Endodermal cell (in vitro differentiated cells): ENCODE results near the gene EXOC6. TPM values are rescaled to one million over a fixed set of nuclear protein-coding genes. Genes with fewer than 3 reads are reported as not detected.
A peak's percentile ranks its signal among the peaks of the same experiment; 100 is the strongest.

ENCODE experiments used
- DNase-seq: peaks from one replicate; pipeline ENCODE4 v3.0.0-alpha.2; 2017
- H3K27ac ChIP-seq: 2 replicates; pipeline ENCODE4 v1.5.1; 2013; ENCODE audit warnings: mild to moderate bottlenecking, low read depth, low read length, moderate library complexity
- H3K27me3 ChIP-seq: 2 replicates; pipeline ENCODE4 v1.6.1; 2013; ENCODE audit warnings: mild to moderate bottlenecking, low read length, moderate library complexity; ENCODE audit not compliant: insufficient read depth, control insufficient read depth, poor library complexity, severe bottlenecking
- H3K36me3 ChIP-seq: 2 replicates; pipeline ENCODE4 v1.7.0; 2013; ENCODE audit warnings: mild to moderate bottlenecking, low read length, moderate library complexity; ENCODE audit not compliant: control insufficient read depth, insufficient read depth
- H3K4me1 ChIP-seq: one replicate; pipeline ENCODE4 v1.7.0; 2013; ENCODE audit warnings: low read length; ENCODE audit not compliant: control insufficient read depth, insufficient read depth
- H3K4me3 ChIP-seq: 2 replicates; pipeline ENCODE4 v1.5.1; 2013; ENCODE audit warnings: mild to moderate bottlenecking, low read length, moderate library complexity
- H3K9ac ChIP-seq: 2 replicates; pipeline ENCODE4 v1.6.1; 2013; ENCODE audit warnings: mild to moderate bottlenecking, low read length, moderate library complexity; ENCODE audit not compliant: poor library complexity, severe bottlenecking; ENCODE audit errors: extremely low read depth
- H3K9me3 ChIP-seq: 2 replicates; pipeline ENCODE4 v1.6.1; 2013; ENCODE audit warnings: mild to moderate bottlenecking, low read length, moderate library complexity; ENCODE audit not compliant: control insufficient read depth
- H3K27ac Mint-ChIP-seq: 2 replicates; pipeline ENCODE4 v1.8.0; 2020; ENCODE audit warnings: mixed read lengths
- H3K27me3 Mint-ChIP-seq: 2 replicates; pipeline ENCODE4 v1.8.0; 2021; ENCODE audit warnings: mild to moderate bottlenecking, mixed read lengths; ENCODE audit not compliant: insufficient read depth
- H3K36me3 Mint-ChIP-seq: 2 replicates; pipeline ENCODE4 v1.8.0; 2020; ENCODE audit warnings: low read depth, mixed read lengths
- H3K4me1 Mint-ChIP-seq: 2 replicates; pipeline ENCODE4 v1.8.0; 2020; ENCODE audit warnings: mixed read lengths
- H3K4me3 Mint-ChIP-seq: 2 replicates; pipeline ENCODE4 v1.8.0; 2020; ENCODE audit warnings: mild to moderate bottlenecking, moderate library complexity, mixed read lengths
- H3K9me3 Mint-ChIP-seq: 2 replicates; pipeline ENCODE4 v1.8.0; 2020; ENCODE audit warnings: mild to moderate bottlenecking, mixed read lengths
- WGBS, 2 experiments: methylation state at CpG; one replicate each; pipeline versions ENCODE4 v1.1.5 to v1.1.7; 2013; ENCODE audit warnings: missing lambda C conversion rate in 2 of 2, mixed read lengths in 1 of 2; ENCODE audit not compliant: insufficient coverage in 1 of 2, insufficient read length in 1 of 2; 5-methylcytosine and 5-hydroxymethylcytosine counted together
- total RNA-seq, 2 donors: library from RNA; stranded (reverse); fragmentation: NEBNext Ultra II Directional in 1 of 2; extraction: Animal tissue kit (Norgen Biotek cat#: 25700) in 1 of 2; gene quantifications; 2 replicates in 1 of 2; 3 replicates in 1 of 2; pipeline ENCODE4 v1.2.1, GENCODE V29; 2021
- TF ChIP-seq, protein P1 (sequence below): fragments of 200-600 bp; sonication (generic); conservative IDR thresholded peaks from 2 replicates; pipeline ENCODE4 v1.5.0; 2021; ENCODE audit warnings: antibody characterized with exemption, mild to moderate bottlenecking

EXOC6 gene
- total RNA-seq, 2 donors from 2014 or later = 12.1 to 21.3 TPM

- peaks cover 100% of the 10 kb centered on the region for H3K27me3 ChIP-seq
- peaks cover 5% of the 10 kb centered on the region for H3K36me3 ChIP-seq
- no peak overlapping the region for H3K27ac Mint-ChIP-seq
- peaks cover 3% of the 10 kb centered on the region for H3K9me3 Mint-ChIP-seq
- H3K4me1 ChIP-seq = peaks cover 2% of the 10 kb centered on the region
- no peak overlapping the region for H3K27ac ChIP-seq
- H3K4me1 Mint-ChIP-seq = peaks cover 6% of the 10 kb centered on the region
- peak; percentile 88 for DNase-seq
- peaks cover 13% of the 10 kb centered on the region for H3K36me3 Mint-ChIP-seq
- peak overlapping the region; percentile 70 for H3K4me3 ChIP-seq
- WGBS, 2 experiments = 3 to 4% methylated on average over 53 to 68 of the region's 68 CpGs
- H3K27me3 Mint-ChIP-seq = peaks cover 94% of the 10 kb centered on the region
- TF ChIP-seq, protein P1, sequence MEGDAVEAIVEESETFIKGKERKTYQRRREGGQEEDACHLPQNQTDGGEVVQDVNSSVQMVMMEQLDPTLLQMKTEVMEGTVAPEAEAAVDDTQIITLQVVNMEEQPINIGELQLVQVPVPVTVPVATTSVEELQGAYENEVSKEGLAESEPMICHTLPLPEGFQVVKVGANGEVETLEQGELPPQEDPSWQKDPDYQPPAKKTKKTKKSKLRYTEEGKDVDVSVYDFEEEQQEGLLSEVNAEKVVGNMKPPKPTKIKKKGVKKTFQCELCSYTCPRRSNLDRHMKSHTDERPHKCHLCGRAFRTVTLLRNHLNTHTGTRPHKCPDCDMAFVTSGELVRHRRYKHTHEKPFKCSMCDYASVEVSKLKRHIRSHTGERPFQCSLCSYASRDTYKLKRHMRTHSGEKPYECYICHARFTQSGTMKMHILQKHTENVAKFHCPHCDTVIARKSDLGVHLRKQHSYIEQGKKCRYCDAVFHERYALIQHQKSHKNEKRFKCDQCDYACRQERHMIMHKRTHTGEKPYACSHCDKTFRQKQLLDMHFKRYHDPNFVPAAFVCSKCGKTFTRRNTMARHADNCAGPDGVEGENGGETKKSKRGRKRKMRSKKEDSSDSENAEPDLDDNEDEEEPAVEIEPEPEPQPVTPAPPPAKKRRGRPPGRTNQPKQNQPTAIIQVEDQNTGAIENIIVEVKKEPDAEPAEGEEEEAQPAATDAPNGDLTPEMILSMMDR = peak; percentile 97
- H3K9ac ChIP-seq = no peak overlapping the region
- H3K9me3 ChIP-seq = peaks cover 17% of the 10 kb centered on the region
- peak overlapping the region; percentile 36 for H3K4me3 Mint-ChIP-seq
Observed at GRCh38 chr10:93062514-93063143, 214.3 kb downstream of the EXOC6 start.

DNA sequence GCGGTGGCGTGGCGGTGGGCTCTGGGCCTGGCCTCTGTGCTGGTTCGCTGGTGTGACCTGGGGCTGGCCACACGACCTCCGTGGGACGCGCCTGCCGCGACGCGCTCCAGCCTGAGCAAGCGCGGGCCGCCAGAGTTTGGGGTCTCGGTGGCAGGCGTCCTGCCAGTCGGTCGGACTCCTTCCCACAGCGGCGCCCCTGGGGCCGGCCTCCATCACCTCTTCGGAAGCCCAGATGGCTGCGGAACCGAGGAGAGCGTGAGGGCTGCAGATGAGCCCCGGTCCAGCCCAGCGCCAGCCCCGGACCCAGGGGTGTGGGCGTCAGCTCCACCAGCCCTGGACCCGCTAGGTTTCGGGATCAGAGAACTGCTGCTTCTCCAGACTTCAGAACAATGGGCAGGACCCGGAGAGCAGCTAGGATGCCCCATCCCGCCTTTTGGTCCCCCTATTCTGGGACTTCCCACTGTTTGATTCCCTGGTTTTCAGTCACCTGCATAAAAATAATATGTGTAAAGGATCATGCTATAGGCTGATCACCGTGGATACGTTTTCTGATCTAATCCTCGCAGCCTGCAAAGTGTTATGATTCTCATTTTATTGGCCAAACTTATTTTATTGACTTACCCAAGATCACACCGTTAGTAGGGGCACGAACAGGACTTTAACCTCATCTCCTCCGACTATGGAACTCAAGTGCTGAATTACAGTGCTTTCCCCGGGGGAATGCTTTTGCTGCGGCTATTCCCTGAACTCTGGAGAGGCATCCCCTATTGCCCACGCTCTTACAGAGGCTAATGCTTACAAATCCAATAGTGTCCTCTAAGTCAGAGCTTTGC, 215.0 kb downstream of the EXOC6 start:
- Histone ChIP-seq H3K4me1 (peaks cover 2% of the 10 kb centered on the region), H3K9ac (no peak overlapping the region)
- TF ChIP-seq, protein P1 = no peak

DNA sequence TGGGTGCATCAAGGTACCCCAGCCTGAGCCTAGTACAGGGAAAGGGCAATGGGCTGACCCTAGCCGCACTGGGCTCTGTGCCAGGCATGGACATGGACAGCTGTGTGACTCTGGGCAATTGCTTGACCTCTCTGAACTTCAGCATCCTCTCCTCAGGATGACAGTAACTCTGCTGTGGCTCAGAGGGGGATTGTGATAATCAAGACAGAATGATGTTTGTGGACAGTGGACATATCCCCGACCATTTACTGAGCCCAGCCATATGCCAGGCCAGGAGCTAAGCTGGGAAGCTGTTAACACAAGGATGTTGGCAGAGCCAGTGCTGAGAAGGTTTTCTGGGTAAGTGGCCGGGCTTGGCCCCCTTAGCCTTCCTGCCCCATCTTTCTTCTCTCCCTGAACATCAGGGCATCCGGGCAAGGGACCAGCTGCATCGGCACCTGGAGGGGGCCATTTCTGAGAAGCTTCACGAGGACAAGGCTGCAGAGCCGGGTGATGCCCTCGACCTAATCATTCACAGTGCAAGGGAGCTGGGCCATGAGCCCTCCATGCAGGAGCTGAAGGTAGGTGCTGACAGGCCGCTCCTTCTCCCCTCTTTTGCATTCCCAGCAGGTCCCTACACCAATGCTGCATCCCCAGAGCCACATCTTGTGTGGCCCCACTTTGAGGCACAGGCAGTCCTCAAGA, 215.8 kb downstream of the EXOC6 start:
- TF ChIP-seq, protein P1 = no peak
- peaks cover 3% of the 10 kb centered on the region for H3K9me3 Mint-ChIP-seq
- WGBS, 2 experiments = 85 to 94% methylated on average over 3 to 9 of the region's 9 CpGs
- peaks cover 6% of the 10 kb centered on the region for H3K36me3 Mint-ChIP-seq
- Histone ChIP-seq H3K9me3 (peaks cover 7% of the 10 kb centered on the region), H3K27me3 (peaks cover 100% of the 10 kb centered on the region), H3K4me1 (peaks cover 2% of the 10 kb centered on the region), H3K27ac (no peak overlapping the region), H3K36me3 (peaks cover 2% of the 10 kb centered on the region), H3K4me3 (no peak overlapping the region), H3K9ac (no peak overlapping the region)
- peaks cover 98% of the 10 kb centered on the region for H3K27me3 Mint-ChIP-seq
- H3K4me1 Mint-ChIP-seq = peaks cover 16% of the 10 kb centered on the region
- peak overlapping the region; percentile 24 for H3K4me3 Mint-ChIP-seq
- H3K27ac Mint-ChIP-seq = no peak overlapping the region
- DNase-seq = no peak

More for the DNA sequence above, 215.0 kb downstream of the EXOC6 start:
- Mint-ChIP-seq H3K27ac (no peak overlapping the region), H3K4me1 (peaks cover 11% of the 10 kb centered on the region), H3K4me3 (peak overlapping the region; percentile 36), H3K27me3 (peaks cover 97% of the 10 kb centered on the region), H3K36me3 (peaks cover 11% of the 10 kb centered on the region), H3K9me3 (peaks cover 3% of the 10 kb centered on the region)
- no peak overlapping the region for H3K27ac ChIP-seq
- peak overlapping the region; percentile 70 for H3K4me3 ChIP-seq
- H3K9me3 ChIP-seq = peaks cover 14% of the 10 kb centered on the region
- WGBS, 2 experiments = 22 to 34% methylated on average over 19 to 43 of the region's 43 CpGs
- peaks cover 5% of the 10 kb centered on the region for H3K36me3 ChIP-seq
- peaks cover 100% of the 10 kb centered on the region for H3K27me3 ChIP-seq
- no peak for DNase-seq
